ENCODE measurements around the gene HMGCL. TPM values are rescaled to one million over a fixed set of nuclear protein-coding genes. Genes with fewer than 3 reads are reported as not detected.
"Not testable (repeated sequence)": the region's sequence is repeated elsewhere in the genome, so short reads cannot be mapped to it uniquely, and the experiment has no call there.

Gene HMGCL
- total RNA-seq, 1 experiment from 2014 or later = 23.1 TPM

DNA sequence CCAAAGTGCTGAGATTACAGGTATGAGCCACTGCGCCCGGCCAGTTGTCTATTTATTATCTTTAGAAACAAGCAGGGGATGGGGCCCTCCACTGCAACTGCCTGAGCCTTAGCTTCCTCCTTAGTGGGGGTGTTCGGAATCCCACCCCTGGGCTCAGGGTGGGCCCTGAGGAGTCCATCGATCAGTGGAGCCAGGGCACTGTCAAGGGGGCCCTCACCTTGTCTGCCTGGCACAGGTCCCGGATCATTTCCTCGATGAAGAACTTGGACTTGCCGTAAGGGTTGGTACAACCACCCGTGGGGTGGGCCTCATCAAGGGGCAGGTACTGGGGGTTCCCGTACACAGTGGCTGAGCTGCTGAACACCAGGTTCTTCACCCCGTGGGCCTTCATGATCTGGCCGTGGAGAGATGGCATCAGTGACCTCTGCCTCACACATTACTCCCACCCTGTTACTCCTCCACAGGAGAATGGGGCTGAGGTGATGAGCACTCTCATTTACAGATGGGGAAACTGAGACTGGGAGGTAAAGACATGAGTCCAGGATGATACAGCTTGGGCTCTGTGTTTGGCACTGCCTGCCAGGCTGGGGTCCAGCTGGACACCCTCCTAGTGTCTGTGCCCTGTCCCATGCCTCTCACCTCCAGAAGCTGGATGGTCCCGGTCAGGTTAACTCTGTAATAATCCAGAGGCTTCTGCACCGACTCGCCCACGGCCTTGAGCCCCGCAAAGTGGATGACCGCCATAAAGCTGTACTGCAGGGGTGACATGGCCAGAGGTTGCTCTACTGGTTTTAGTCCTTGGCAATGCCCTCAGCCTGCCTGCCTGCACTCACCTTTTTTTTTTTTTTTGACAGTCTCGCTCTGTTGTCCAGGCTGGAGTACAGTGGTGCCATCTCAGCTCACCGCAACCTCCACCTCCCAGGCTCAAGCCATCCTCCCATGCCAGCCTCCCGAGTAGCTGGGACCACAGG, 27.5 kb downstream of the HMGCL start:
- CTCF ChIA-PET = interaction anchor here (1.7 kb wide), 1 partner anchor 119 kb away, joined by 5 read pairs; no protein-coding TSS in a partner anchor
- DNase-seq = no peak
- no peak overlapping the region for H3K27ac Mint-ChIP-seq (ENCODE audit: unreplicated experiment)
- H3K4me3 Mint-ChIP-seq (ENCODE audit: low read depth, unreplicated experiment) = no peak overlapping the region
- H3K27me3 Mint-ChIP-seq (ENCODE audit: unreplicated experiment) = no peaks in the 10 kb centered on the region
- H3K36me3 Mint-ChIP-seq (ENCODE audit: insufficient read depth, unreplicated experiment) = peaks cover 84% of the 10 kb centered on the region
- H3K9me3 Mint-ChIP-seq (ENCODE audit: low read depth, unreplicated experiment) = no peaks in the 10 kb centered on the region
- TF ChIP-seq, protein P1, sequence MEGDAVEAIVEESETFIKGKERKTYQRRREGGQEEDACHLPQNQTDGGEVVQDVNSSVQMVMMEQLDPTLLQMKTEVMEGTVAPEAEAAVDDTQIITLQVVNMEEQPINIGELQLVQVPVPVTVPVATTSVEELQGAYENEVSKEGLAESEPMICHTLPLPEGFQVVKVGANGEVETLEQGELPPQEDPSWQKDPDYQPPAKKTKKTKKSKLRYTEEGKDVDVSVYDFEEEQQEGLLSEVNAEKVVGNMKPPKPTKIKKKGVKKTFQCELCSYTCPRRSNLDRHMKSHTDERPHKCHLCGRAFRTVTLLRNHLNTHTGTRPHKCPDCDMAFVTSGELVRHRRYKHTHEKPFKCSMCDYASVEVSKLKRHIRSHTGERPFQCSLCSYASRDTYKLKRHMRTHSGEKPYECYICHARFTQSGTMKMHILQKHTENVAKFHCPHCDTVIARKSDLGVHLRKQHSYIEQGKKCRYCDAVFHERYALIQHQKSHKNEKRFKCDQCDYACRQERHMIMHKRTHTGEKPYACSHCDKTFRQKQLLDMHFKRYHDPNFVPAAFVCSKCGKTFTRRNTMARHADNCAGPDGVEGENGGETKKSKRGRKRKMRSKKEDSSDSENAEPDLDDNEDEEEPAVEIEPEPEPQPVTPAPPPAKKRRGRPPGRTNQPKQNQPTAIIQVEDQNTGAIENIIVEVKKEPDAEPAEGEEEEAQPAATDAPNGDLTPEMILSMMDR (IDR thresholded peaks at IDR 0.05; ENCODE audit: unreplicated experiment) = no peak
- intact Hi-C loops (cut with micrococcal nuclease; ENCODE audit: unreplicated experiment) = no loop called here
- no TSS peak for BruUV-seq (replicated peaks)
- H3K4me1 Mint-ChIP-seq (ENCODE audit: low read depth, unreplicated experiment) = no peaks in the 10 kb centered on the region

DNA sequence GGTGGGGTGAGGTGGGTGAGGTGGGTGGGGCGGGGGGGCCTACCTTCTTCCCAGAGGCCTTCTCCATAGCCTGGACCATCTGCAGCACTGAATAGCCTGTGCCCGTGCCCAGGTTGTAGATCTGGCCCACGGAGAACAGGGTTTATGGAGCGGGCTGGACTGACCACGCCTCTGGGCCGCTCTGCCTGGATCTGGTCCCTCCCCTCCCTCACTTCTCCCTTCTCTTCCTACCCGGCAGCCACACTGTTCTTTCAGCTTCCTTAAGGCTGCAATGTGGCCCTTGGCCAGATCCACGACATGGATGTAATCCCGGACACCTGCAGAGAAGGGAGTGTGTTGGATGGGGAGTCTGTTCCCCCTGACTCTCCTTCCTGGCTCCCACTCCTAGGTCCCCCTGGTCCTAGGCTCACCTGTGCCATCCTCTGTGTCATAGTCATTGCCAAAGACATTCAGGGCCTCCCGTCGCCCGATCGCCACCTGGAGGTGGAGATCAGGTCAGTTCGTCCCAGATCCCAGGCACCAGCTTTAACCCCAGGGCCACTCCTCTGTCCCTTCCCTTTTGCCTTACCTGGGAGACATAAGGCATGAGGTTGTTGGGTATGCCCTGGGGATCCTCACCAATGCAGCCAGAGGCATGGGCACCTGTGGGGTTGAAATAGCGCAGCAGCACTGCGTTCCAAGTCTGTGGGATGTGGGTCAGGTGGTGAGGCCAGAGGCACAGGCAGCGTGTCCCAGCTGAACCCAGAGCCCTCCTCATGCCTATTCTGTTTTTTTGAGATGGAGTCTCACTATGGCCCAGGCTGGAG, 28.6 kb downstream of the HMGCL start:
- H3K4me1 Mint-ChIP-seq (ENCODE audit: low read depth, unreplicated experiment) = peaks cover 3% of the 10 kb centered on the region
- peak overlapping the region; percentile 52 for H3K27ac Mint-ChIP-seq (ENCODE audit: unreplicated experiment)
- intact Hi-C loops (cut with micrococcal nuclease; ENCODE audit: unreplicated experiment) = no loop called here
- peaks cover 95% of the 10 kb centered on the region for H3K36me3 Mint-ChIP-seq (ENCODE audit: insufficient read depth, unreplicated experiment)
- CTCF ChIA-PET = no interaction called here
- no peaks in the 10 kb centered on the region for H3K9me3 Mint-ChIP-seq (ENCODE audit: low read depth, unreplicated experiment)
- BruUV-seq (replicated peaks) = no TSS peak
- H3K27me3 Mint-ChIP-seq (ENCODE audit: unreplicated experiment) = no peaks in the 10 kb centered on the region
- TF ChIP-seq, protein P1 (IDR thresholded peaks at IDR 0.05; ENCODE audit: unreplicated experiment) = no peak
- no peak overlapping the region for H3K4me3 Mint-ChIP-seq (ENCODE audit: low read depth, unreplicated experiment)
- no peak for DNase-seq

DNA sequence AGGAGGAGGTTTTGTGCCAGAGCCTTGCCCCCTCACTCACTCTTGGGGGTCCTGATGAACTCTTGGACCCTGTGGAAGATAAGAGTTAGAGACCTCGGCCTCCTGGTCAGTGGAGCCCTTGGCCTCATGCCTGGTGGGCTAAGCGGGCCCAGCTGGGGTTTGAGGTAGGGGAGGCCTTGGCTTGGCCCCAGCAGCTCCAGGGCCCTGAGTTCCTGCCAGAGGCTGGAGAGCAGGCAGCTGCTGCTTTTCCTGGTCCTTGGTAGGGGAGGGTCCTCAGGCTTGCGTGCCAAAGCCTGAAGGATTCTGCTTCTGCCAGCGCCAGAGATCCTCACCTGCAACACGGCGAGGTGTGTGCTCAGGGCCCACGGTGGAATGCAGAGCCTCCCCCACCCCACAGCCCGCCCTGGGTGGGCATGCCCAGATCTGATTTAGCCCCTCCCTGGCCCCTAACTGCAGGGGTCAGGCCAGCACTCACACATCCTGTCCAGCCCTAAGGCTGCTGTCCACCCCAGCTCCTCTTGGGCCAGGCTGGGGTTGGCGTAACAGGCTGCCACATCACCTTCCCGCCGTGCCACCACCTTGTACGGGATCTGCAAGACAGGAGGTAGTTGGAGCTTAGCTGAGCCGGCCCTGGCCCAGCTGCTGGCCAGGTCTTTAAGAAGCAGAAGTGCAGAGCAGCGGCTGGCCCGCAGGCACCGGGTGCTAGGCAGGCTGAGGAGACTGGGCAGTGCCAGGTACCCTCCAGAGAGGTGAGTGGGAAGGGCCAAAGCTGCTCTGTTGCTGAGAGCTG, 29.4 kb downstream of the HMGCL start:
- Mint-ChIP-seq H3K27me3 (ENCODE audit: unreplicated experiment) (no peaks in the 10 kb centered on the region), H3K4me3 (ENCODE audit: low read depth, unreplicated experiment) (no peak overlapping the region), H3K27ac (ENCODE audit: unreplicated experiment) (peak overlapping the region; percentile 52), H3K36me3 (ENCODE audit: insufficient read depth, unreplicated experiment) (peaks cover 96% of the 10 kb centered on the region), H3K4me1 (ENCODE audit: low read depth, unreplicated experiment) (peaks cover 8% of the 10 kb centered on the region), H3K9me3 (ENCODE audit: low read depth, unreplicated experiment) (no peaks in the 10 kb centered on the region)
- TF ChIP-seq, protein P1 (IDR thresholded peaks at IDR 0.05; ENCODE audit: unreplicated experiment) = no peak
- CTCF ChIA-PET = no interaction called here
- intact Hi-C loops (cut with micrococcal nuclease; ENCODE audit: unreplicated experiment) = no loop called here
- BruUV-seq (replicated peaks) = no TSS peak
- DNase-seq = no peak

DNA sequence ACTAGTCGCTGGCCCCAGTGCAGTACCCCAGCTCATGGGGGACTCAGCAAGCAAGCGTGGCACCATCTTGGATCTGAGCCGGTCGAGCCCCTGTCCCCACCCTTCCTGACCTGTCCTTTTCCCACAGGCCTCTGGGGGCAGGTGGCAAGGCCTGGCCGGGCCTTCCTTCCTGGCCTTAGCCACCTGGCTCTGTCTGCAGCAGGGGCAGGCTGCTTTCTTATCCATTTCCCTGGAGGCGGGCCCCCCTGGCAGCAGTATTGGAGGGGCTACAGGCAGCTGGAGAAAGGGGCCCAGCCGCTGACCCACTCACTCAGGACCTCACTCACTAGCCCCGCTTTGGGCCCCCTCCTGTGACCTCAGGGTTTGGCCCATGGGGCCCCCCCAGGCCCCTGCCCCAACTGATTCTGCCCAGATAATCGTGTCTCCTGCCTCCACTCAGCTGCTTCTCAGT, 30.5 kb downstream of the HMGCL start:
- CTCF ChIA-PET = interaction anchor here (0.7 kb wide), 1 partner anchor 748 kb away, joined by 3 read pairs; no protein-coding TSS in a partner anchor
- peaks cover 95% of the 10 kb centered on the region for H3K36me3 Mint-ChIP-seq (ENCODE audit: insufficient read depth, unreplicated experiment)
- H3K4me1 Mint-ChIP-seq (ENCODE audit: low read depth, unreplicated experiment) = peaks cover 16% of the 10 kb centered on the region
- DNase-seq; H3K4me3 Mint-ChIP-seq (ENCODE audit: low read depth, unreplicated experiment); intact Hi-C loops (cut with micrococcal nuclease; ENCODE audit: unreplicated experiment); H3K27me3 Mint-ChIP-seq (ENCODE audit: unreplicated experiment); H3K9me3 Mint-ChIP-seq (ENCODE audit: low read depth, unreplicated experiment): not testable (repeated sequence)
- BruUV-seq (replicated peaks) = TSS peak; percentile 18
- H3K27ac Mint-ChIP-seq (ENCODE audit: unreplicated experiment) = peak overlapping the region; percentile 77

Data from Calu3 (cell line).